ENCODE results near the gene TFB1M.
"Not testable (repeated sequence)": the region's sequence is repeated elsewhere in the genome, so short reads cannot be mapped to it uniquely, and the experiment has no call there.

GRCh38 chr6:155312950-155313349, 1.3 kb downstream of the TFB1M start:
- TF ChIP-seq CTCF, EP300 (IDR thresholded peaks at IDR 0.05): not testable (repeated sequence)
